Type B pancreatic cell (in vitro differentiated cells): ENCODE data around the gene TRAF3. TPM values are rescaled to one million over a fixed set of nuclear protein-coding genes. Genes with fewer than 3 reads are reported as not detected.

ENCODE experiments used
- DNase-seq: peaks from one replicate; pipeline ENCODE4 v3.0.0; 2021; ENCODE audit warnings: mixed read lengths; ENCODE audit not compliant: unreplicated experiment; ENCODE audit errors: extremely low spot score
- H3K27ac Mint-ChIP-seq: 2 replicates; pipeline ENCODE4 v1.8.0; 2021; ENCODE audit warnings: mild to moderate bottlenecking, mixed read lengths
- H3K27me3 Mint-ChIP-seq: 2 replicates; pipeline ENCODE4 v1.8.0; 2021; ENCODE audit warnings: mixed read lengths
- H3K36me3 Mint-ChIP-seq: 2 replicates; pipeline ENCODE4 v1.8.0; 2021; ENCODE audit warnings: mixed read lengths
- H3K4me1 Mint-ChIP-seq: one replicate; pipeline ENCODE4 v1.8.0; 2021; ENCODE audit warnings: mixed read lengths; ENCODE audit not compliant: unreplicated experiment
- H3K4me3 Mint-ChIP-seq: 2 replicates; pipeline ENCODE4 v1.8.0; 2021; ENCODE audit warnings: mild to moderate bottlenecking, mixed read lengths
- H3K9me3 Mint-ChIP-seq: 2 replicates; pipeline ENCODE4 v1.8.0; 2021; ENCODE audit warnings: mixed read lengths
- total RNA-seq: library from RNA; stranded (reverse); gene quantifications from 2 replicates; pipeline ENCODE4 v1.2.1, GENCODE V29; 2021; ENCODE audit warnings: low replicate concordance
- TF ChIP-seq, protein P1 (sequence below): fragments of 200-600 bp; sonication (generic); conservative IDR thresholded peaks from 2 replicates; pipeline ENCODE4 v1.5.0; 2021; ENCODE audit warnings: antibody characterized with exemption, mild to moderate bottlenecking

TRAF3 gene
- total RNA-seq, 1 donor from 2014 or later: 24.0 TPM

DNA sequence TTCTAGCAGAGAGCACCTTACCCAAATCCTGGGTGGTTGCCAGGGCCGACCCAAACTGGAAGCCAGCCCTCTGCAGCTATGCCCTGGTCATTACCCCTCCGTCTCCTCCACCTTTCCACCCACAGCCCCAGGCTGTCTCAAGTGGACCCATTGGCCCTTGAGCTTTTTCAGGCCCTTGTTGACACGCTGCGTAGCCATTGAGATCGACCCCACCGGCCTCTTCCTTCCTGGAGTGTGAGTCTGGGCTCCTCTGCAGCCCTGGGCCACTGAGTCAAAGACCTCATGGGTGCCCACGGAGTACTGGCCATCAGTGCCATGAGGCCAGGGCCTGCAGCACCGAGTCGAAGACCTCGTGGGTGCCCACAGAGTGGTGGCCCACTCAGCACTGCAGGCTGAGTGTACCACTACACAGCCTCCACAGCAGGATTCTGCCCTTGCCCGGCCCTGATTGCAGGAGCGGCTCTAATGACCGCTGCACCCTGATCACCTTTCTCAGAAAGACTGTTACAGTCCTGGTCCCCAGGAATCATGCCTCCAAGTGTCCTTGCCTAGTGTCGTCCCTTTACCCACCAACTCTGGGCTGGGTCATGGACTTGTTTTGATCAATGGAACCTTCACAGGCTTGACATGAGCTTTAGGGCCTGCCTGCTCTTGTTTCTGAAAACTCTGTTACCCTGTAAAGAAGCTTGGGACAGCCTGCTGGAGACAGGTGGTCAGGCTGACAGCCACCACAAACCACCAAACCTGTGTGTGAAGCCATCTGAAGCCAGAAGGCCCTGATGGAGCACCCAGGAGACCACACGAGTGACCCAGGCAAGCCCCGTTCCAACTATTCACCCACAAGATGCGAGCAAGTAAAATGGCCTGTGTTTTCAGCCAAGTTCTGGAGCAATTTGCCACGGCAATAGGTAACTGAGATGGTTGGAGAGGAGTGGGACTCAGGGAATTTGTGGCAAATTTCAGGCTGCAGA lies 39.6 kb upstream of the TRAF3 start:
- H3K4me3 Mint-ChIP-seq: no peak overlapping the region
- no peak for DNase-seq
- no peak overlapping the region for H3K27ac Mint-ChIP-seq
- H3K27me3 Mint-ChIP-seq: no peaks in the 10 kb centered on the region
- H3K4me1 Mint-ChIP-seq: no peaks in the 10 kb centered on the region
- TF ChIP-seq, protein P1, sequence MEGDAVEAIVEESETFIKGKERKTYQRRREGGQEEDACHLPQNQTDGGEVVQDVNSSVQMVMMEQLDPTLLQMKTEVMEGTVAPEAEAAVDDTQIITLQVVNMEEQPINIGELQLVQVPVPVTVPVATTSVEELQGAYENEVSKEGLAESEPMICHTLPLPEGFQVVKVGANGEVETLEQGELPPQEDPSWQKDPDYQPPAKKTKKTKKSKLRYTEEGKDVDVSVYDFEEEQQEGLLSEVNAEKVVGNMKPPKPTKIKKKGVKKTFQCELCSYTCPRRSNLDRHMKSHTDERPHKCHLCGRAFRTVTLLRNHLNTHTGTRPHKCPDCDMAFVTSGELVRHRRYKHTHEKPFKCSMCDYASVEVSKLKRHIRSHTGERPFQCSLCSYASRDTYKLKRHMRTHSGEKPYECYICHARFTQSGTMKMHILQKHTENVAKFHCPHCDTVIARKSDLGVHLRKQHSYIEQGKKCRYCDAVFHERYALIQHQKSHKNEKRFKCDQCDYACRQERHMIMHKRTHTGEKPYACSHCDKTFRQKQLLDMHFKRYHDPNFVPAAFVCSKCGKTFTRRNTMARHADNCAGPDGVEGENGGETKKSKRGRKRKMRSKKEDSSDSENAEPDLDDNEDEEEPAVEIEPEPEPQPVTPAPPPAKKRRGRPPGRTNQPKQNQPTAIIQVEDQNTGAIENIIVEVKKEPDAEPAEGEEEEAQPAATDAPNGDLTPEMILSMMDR: no peak
- peaks cover 7% of the 10 kb centered on the region for H3K36me3 Mint-ChIP-seq
- H3K9me3 Mint-ChIP-seq: peaks cover 2% of the 10 kb centered on the region

DNA sequence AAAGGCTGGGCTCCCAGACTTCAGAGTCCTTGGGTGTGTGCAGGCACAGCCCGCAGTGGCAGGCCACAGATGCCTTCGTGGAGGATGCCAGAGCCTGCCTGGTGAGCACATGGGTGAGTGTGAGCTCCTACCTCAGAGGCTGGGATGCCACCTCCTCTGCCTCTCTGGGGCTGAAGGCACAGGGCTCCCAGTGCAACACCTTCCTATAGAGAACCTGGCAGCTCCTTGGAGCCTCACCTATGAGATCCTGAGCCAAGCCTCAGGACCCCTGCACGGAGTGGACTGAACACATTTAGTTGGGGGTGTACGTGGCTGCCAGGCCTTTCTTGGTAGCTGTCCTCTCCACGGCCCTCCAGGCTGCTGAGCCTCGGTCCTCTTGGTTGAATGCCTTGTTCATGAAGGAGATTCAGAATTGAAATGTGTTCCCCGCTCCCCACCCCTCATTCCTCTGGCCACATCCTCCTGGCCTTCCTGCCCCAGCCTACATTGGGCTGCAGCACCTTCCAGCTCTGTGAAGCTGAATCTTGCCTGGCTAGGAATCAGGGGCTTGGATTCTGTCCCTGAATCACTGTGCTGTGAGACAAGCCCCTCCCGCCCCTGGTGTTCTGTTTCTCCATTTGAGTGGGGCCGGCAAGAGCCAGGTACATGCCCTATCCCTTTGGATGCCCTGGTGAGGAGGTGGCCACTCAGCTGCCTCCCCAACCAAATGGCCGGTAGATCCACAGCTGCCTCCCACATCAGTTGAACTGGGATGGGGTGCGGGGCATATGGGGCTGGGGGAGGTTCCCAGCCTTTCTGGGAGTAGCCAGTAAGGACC lies 38.7 kb upstream of the TRAF3 start:
- TF ChIP-seq, protein P1: no peak
- peaks cover 5% of the 10 kb centered on the region for H3K9me3 Mint-ChIP-seq
- no peak for DNase-seq
- no peak overlapping the region for H3K27ac Mint-ChIP-seq
- H3K27me3 Mint-ChIP-seq: no peaks in the 10 kb centered on the region
- no peak overlapping the region for H3K4me3 Mint-ChIP-seq
- no peaks in the 10 kb centered on the region for H3K4me1 Mint-ChIP-seq
- H3K36me3 Mint-ChIP-seq: peaks cover 10% of the 10 kb centered on the region

DNA sequence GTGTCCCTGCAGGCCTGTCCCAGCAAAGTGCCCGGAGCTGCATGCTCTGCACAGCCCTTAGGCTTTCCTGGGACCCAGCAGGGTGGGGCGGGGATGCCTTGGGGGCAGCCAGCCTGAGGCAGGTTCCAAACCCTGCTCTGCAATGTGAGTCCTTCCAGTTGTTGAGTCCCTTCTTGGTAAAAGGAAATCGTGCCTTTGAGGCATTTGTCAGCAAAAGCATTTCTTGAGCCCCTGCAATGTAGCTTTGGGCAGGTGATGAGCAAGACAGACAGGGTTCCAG lies 38.1 kb upstream of the TRAF3 start:
- H3K9me3 Mint-ChIP-seq: peaks cover 5% of the 10 kb centered on the region
- DNase-seq: no peak
- TF ChIP-seq, protein P1: no peak

DNA sequence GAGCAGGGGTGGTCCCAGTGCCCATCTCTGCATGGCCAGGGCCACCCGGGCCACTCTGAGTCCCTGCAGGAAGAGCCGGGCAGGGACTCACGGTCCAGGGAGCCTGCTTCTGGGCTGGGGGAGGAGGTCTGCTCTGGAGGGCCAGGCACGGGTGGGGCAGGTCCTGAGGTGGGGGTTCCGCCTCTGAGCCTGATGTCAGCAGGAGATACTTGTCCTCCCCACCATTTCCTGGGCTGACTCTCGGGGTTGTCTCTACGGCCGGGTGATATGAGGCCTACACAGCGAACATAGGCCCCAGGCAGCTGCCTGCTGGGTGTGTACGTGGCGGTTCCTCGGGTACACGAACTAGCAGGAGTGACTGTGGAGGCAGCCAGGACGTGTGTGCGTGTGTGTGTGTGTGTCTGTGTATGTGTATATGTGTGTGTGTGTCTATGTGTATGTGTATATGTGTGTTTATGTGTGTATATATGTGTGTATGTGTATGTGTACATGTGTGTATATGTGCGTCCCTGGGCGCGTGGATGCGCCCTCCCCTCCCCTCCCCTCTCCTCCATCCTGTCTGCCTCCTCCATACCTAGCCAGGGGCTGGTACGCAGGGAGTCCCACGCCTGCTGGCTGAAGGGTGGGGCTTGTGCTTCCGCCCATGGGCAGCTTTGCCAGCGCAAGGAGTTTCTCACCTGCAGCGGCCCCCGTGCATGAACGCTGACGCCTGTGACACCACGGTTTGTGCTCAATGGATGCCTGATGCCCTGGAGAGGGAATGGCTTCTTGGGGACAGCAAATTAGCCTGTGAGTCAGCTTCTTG lies 30.4 kb upstream of the TRAF3 start:
- no peak overlapping the region for H3K27ac Mint-ChIP-seq

More for the DNA sequence above, 38.1 kb upstream of the TRAF3 start:
- no peaks in the 10 kb centered on the region for H3K27me3 Mint-ChIP-seq
- no peaks in the 10 kb centered on the region for H3K4me1 Mint-ChIP-seq
- no peak overlapping the region for H3K27ac Mint-ChIP-seq
- peaks cover 7% of the 10 kb centered on the region for H3K36me3 Mint-ChIP-seq
- no peak overlapping the region for H3K4me3 Mint-ChIP-seq

DNA sequence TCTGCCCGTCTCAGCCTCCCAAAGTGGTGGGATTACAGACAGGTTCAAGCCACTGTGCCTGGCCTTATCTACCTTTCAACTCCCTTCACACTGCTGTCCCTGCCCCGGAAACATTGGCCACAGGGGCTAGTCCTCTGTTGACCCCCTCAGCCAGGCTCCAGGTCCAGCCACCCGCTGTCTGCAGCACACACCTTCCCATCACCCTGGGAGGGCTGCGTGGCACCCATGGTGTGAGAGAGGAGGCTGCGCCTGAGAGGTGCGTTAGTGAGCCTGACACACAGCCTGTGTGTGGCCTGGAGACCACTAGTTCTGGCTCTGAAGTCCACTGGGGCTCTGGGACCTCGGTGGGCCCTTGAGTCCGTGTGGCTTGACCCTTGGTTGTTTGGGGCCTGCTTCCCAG lies 28.4 kb upstream of the TRAF3 start:
- H3K36me3 Mint-ChIP-seq: no peaks in the 10 kb centered on the region
- TF ChIP-seq, protein P1: no peak
- H3K27ac Mint-ChIP-seq: no peak overlapping the region
- H3K9me3 Mint-ChIP-seq: no peaks in the 10 kb centered on the region
- H3K4me3 Mint-ChIP-seq: no peak overlapping the region
- peaks cover 7% of the 10 kb centered on the region for H3K4me1 Mint-ChIP-seq
- H3K27me3 Mint-ChIP-seq: no peaks in the 10 kb centered on the region
- DNase-seq: no peak

More for the DNA sequence above, 30.4 kb upstream of the TRAF3 start:
- no peaks in the 10 kb centered on the region for H3K27me3 Mint-ChIP-seq
- H3K4me3 Mint-ChIP-seq: no peak overlapping the region
- H3K9me3 Mint-ChIP-seq: peaks cover 5% of the 10 kb centered on the region
- peaks cover 4% of the 10 kb centered on the region for H3K36me3 Mint-ChIP-seq
- H3K4me1 Mint-ChIP-seq: peaks cover 7% of the 10 kb centered on the region
- no peak for DNase-seq
- TF ChIP-seq, protein P1: no peak
